OCI-LY1 (cell line): ENCODE measurements around the gene LSM11.

Source experiments
- CTCF ChIP-seq: fragments of 200-600 bp; sonication (generic), shearing (Covaris generic); IDR thresholded peaks from 2 replicates; pipeline ENCODE4 v1.5.1; 2017; ENCODE audit warnings: mild to moderate bottlenecking, antibody characterized with exemption, low read length, moderate library complexity, mixed read lengths
- EZH2 ChIP-seq: fragments of 200-600 bp; sonication (generic), shearing (Covaris generic); IDR thresholded peaks from 2 replicates; pipeline ENCODE4 v1.8.0; 2017; ENCODE audit warnings: borderline replicate concordance, mixed run types, mild to moderate bottlenecking, antibody characterized with exemption, low read length, moderate library complexity, mixed read lengths

GRCh38 chr5:157735991-157736390 lies 7.5 kb upstream of the LSM11 start:
- TF ChIP-seq CTCF (no peak), EZH2 (no peak)
